Measurements from ENCODE around the gene MT1M. TPM values are rescaled to one million over a fixed set of nuclear protein-coding genes. Genes with fewer than 3 reads are reported as not detected.

MT1M gene
- total and polyA plus RNA-seq, 2 of the 8 experiments (the other 6 are each of a cell fraction or from before 2014, with no cell fraction given): 2.1 TPM; not detected in 1

DNA sequence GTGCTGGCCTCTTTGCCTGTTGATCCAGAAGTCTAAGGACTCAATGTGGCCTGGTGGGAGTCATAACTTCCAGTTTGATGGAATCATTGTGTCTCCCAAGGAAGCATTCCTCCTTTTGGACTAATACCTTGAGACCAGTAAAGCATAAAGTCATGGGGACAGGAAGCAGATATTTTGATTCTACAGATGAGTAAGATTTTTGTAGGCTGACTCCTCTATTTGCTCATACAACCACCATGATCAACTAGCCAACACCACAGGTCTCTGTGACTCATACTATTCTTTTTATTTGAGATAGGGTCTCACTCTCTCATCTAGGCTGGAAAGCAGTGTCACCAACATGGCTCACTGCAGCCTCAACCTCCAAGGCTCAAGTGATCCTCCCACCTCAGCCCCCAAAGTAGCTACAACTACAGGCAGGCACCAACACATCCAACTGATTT is 17.9 kb upstream of the MT1M start:
- H2BK5ac ChIP-seq (ENCODE audit: low read depth, low read length): no peak overlapping the region
- no peak overlapping the region for H3K4me3 ChIP-seq (ENCODE audit: extremely low read depth in 1 of 4, insufficient read depth in 2 of 4, low read depth in 3 of 4, low read length in 4 of 4)
- no peak overlapping the region for H2AFZ ChIP-seq (ENCODE audit: low read length)
- no peak for FAIRE-seq
- H3K23me2 ChIP-seq (ENCODE audit: low read depth, low read length): peaks cover 5% of the 10 kb centered on the region; the same call in 1 of the 2 replicates
- H3K36me3 ChIP-seq (ENCODE audit: control insufficient read depth in 2 of 4, insufficient read depth in 4 of 4, low read length in 3 of 4): no peaks in the 10 kb centered on the region
- H3K9ac ChIP-seq (replicated peaks in 1 of 4; ENCODE audit: extremely low read depth in 1 of 4, low read depth in 3 of 4, low read length in 3 of 4): no peak overlapping the region
- no peak overlapping the region for H3K56ac ChIP-seq (replicated peaks; ENCODE audit: insufficient read length, low read depth, low read length)
- H3K23ac ChIP-seq (ENCODE audit: insufficient read length): no peak overlapping the region
- no peak overlapping the region for H2BK120ac ChIP-seq (replicated peaks; ENCODE audit: low read depth, low read length)
- no peak overlapping the region for H2BK20ac ChIP-seq (ENCODE audit: low read length)
- no peak overlapping the region for H4K91ac ChIP-seq (replicated peaks; ENCODE audit: insufficient read length, low read length)
- H3K14ac ChIP-seq (ENCODE audit: insufficient read length): no peak overlapping the region
- no peak overlapping the region for H3K4me2 ChIP-seq (ENCODE audit: insufficient read depth in 1 of 2, low read depth in 2 of 2, low read length in 2 of 2)
- no peaks in the 10 kb centered on the region for H3K79me2 ChIP-seq (ENCODE audit: control insufficient read depth in 1 of 2, insufficient read depth in 2 of 2, low read length in 2 of 2)
- H4K5ac ChIP-seq (ENCODE audit: insufficient read length, low read depth, low read length): no peak overlapping the region
- no peak overlapping the region for H2AK5ac ChIP-seq (ENCODE audit: low read depth, low read length)
- no peak overlapping the region for H3K27ac ChIP-seq (ENCODE audit: low read depth, low read length)
- no peaks in the 10 kb centered on the region for H3K79me1 ChIP-seq (ENCODE audit: low read depth, low read length)
- ChIA-PET POLR2A (ENCODE audit: partially characterized antibody) (interaction anchor here (2.2 to 3.9 kb wide), 2 partner anchors 12 to 53 kb away, joined by 5 to 31 read pairs; partner anchors contain the start of genes MT1E and MT1G), CTCF (ENCODE audit: partially characterized antibody) (interaction anchor here (0.6 to 1.5 kb wide), 2 partner anchors 86 to 166 kb away, joined by 3 read pairs; no protein-coding TSS in a partner anchor)
- H2BK15ac ChIP-seq (ENCODE audit: low read length): no peak overlapping the region
- no peaks in the 10 kb centered on the region for H3K9me3 ChIP-seq (ENCODE audit: insufficient read depth in 2 of 2, low read depth in 1 of 2, low read length in 1 of 2)
- H4K8ac ChIP-seq (ENCODE audit: extremely low read depth, insufficient read depth, low read length): no peak overlapping the region
- H2BK12ac ChIP-seq (ENCODE audit: low read depth, low read length): no peak overlapping the region
- no peak overlapping the region for H3K4ac ChIP-seq (replicated peaks; ENCODE audit: insufficient read length, low read depth, low read length)
- peaks cover 5 to 23% (median 13%) of the 10 kb centered on the region in 4 experiments for H3K4me1 ChIP-seq (replicated peaks in 1 of 4; ENCODE audit: control insufficient read depth in 3 of 4, insufficient read depth in 4 of 4, low read length in 3 of 4)
- peaks cover 46 to 81% (median 72%) of the 10 kb centered on the region in 4 experiments for H3K27me3 ChIP-seq (replicated peaks in 1 of 4; ENCODE audit: control insufficient read depth in 3 of 4, extremely low read depth in 1 of 4, insufficient read depth in 3 of 4, low read length in 3 of 4)
- DNase-seq (ENCODE audit: low read depth in 1 of 2, low spot score in 2 of 2): no peak
- no peak overlapping the region for H3K18ac ChIP-seq (ENCODE audit: extremely low read depth, low read length)
- H4K20me1 ChIP-seq (replicated peaks in 1 of 2; ENCODE audit: control insufficient read depth in 1 of 2, insufficient read depth in 2 of 2, low read length in 2 of 2): peaks cover 2 to 4% of the 10 kb centered on the region in 2 experiments
- TF ChIP-seq JUN (IDR thresholded peaks at IDR 0.05; ENCODE audit: low read depth, low read length): no peak
- no peak for TF ChIP-seq RNF2 (IDR thresholded peaks at IDR 0.05; ENCODE audit: borderline replicate concordance, low read depth, low read length, missing control alignments, poor library complexity, severe bottlenecking)
- no peak for TF ChIP-seq GABPA (IDR thresholded peaks at IDR 0.05; ENCODE audit: borderline replicate concordance, insufficient read depth, low read length)
- TF ChIP-seq BACH1 (IDR thresholded peaks at IDR 0.05; ENCODE audit: low read length): no peak
- TF ChIP-seq SIX5 (IDR thresholded peaks at IDR 0.05; ENCODE audit: low read depth, low read length): no peak
- TF ChIP-seq SP1 (IDR thresholded peaks at IDR 0.05; ENCODE audit: low read depth, low read length): no peak
- no peak for TF ChIP-seq GTF2F1 (IDR thresholded peaks at IDR 0.05; ENCODE audit: borderline replicate concordance, low read depth, low read length)
- TF ChIP-seq SP2 (IDR thresholded peaks at IDR 0.05; ENCODE audit: low read length): no peak
- no peak for TF ChIP-seq CHD2 (IDR thresholded peaks at IDR 0.05; ENCODE audit: low read length)
- TF ChIP-seq JUND (IDR thresholded peaks at IDR 0.05; ENCODE audit: low read length): no peak
- no peak for TF ChIP-seq CHD1 (IDR thresholded peaks at IDR 0.05; ENCODE audit: low read depth, low read length)
- TF ChIP-seq YY1 (IDR thresholded peaks at IDR 0.05; ENCODE audit: low read depth, low read length): no peak
- no peak for TF ChIP-seq TCF12 (IDR thresholded peaks at IDR 0.05; ENCODE audit: low read depth, low read length)
- TF ChIP-seq, protein P1, sequence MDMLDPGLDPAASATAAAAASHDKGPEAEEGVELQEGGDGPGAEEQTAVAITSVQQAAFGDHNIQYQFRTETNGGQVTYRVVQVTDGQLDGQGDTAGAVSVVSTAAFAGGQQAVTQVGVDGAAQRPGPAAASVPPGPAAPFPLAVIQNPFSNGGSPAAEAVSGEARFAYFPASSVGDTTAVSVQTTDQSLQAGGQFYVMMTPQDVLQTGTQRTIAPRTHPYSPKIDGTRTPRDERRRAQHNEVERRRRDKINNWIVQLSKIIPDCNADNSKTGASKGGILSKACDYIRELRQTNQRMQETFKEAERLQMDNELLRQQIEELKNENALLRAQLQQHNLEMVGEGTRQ (IDR thresholded peaks at IDR 0.05; ENCODE audit: low read length): no peak

Data from H1 (cell line).